ENCODE data around the gene TCF7L2.

TCF7L2 gene

GRCh38 chr10:112938808-112939482, 11.1 kb upstream of the TCF7L2 start:
- Histone ChIP-seq H3K36me3 (ENCODE audit: low read length) (no peaks in the 10 kb centered on the region), H3K79me2 (ENCODE audit: insufficient read depth, low read length) (no peaks in the 10 kb centered on the region), H3K4me2 (ENCODE audit: low read depth, low read length, poor library complexity, severe bottlenecking) (no peak overlapping the region), H3F3A (ENCODE audit: insufficient read depth) (no peaks in the 10 kb centered on the region), H2AFZ (ENCODE audit: low read depth, low read length, severe bottlenecking) (no peak overlapping the region), H3K4me3 (ENCODE audit: insufficient read depth, low read length, poor library complexity, severe bottlenecking) (no peak overlapping the region), H3K27me3 (ENCODE audit: low read length) (no peaks in the 10 kb centered on the region), H4K20me1 (ENCODE audit: low read depth, low read length) (no peaks in the 10 kb centered on the region), H3K27ac (ENCODE audit: low read depth, low read length) (no peak overlapping the region), H3K9me3 (ENCODE audit: insufficient read depth, low read length) (no peaks in the 10 kb centered on the region), H3K9ac (ENCODE audit: low read length) (no peak overlapping the region), H3K9me2 (replicated peaks; ENCODE audit: insufficient read depth, low read length) (no peaks in the 10 kb centered on the region)
- TF ChIP-seq CTCF (IDR thresholded peaks at IDR 0.05; ENCODE audit: insufficient read depth, low read length, poor library complexity, severe bottlenecking) (no peak), EZH2phosphoT487 (conservative IDR thresholded peaks at IDR 0.05; ENCODE audit: low read length) (no peak)

- TF ChIP-seq CTCF (IDR thresholded peaks at IDR 0.05; ENCODE audit: insufficient read depth, low read length, poor library complexity, severe bottlenecking) (no peak), EZH2phosphoT487 (conservative IDR thresholded peaks at IDR 0.05; ENCODE audit: low read length) (no peak)
- Histone ChIP-seq H3K4me2 (ENCODE audit: low read depth, low read length, poor library complexity, severe bottlenecking) (no peak overlapping the region), H3K9me2 (replicated peaks; ENCODE audit: insufficient read depth, low read length) (no peaks in the 10 kb centered on the region), H3K27me3 (ENCODE audit: low read length) (no peaks in the 10 kb centered on the region), H4K20me1 (ENCODE audit: low read depth, low read length) (no peaks in the 10 kb centered on the region), H3K9ac (ENCODE audit: low read length) (no peak overlapping the region), H3K4me3 (ENCODE audit: insufficient read depth, low read length, poor library complexity, severe bottlenecking) (no peak overlapping the region), H3K79me2 (ENCODE audit: insufficient read depth, low read length) (no peaks in the 10 kb centered on the region), H3K9me3 (ENCODE audit: insufficient read depth, low read length) (no peaks in the 10 kb centered on the region), H3K36me3 (ENCODE audit: low read length) (no peaks in the 10 kb centered on the region), H3K27ac (ENCODE audit: low read depth, low read length) (no peak overlapping the region), H2AFZ (ENCODE audit: low read depth, low read length, severe bottlenecking) (no peak overlapping the region), H3F3A (ENCODE audit: insufficient read depth) (0 out of 2 replicates have a peak, but pooled peaks cover 4% of the 10 kb centered on the region)
These were observed 4.2 kb upstream of the TCF7L2 start for GRCh38 chr10:112945811-112946210.

GRCh38 chr10:112946649-112947048, 3.4 kb upstream of the TCF7L2 start:
- no peaks in the 10 kb centered on the region for H3K27me3 ChIP-seq (ENCODE audit: low read length)
- H3K4me3 ChIP-seq (ENCODE audit: insufficient read depth, low read length, poor library complexity, severe bottlenecking), result no peak overlapping the region
- no peak overlapping the region for H2AFZ ChIP-seq (ENCODE audit: low read depth, low read length, severe bottlenecking)
- no peaks in the 10 kb centered on the region for H3K9me3 ChIP-seq (ENCODE audit: insufficient read depth, low read length)
- no peaks in the 10 kb centered on the region for H4K20me1 ChIP-seq (ENCODE audit: low read depth, low read length)
- 0 out of 2 replicates have a peak, but pooled peaks cover 4% of the 10 kb centered on the region for H3F3A ChIP-seq (ENCODE audit: insufficient read depth)
- H3K79me2 ChIP-seq (ENCODE audit: insufficient read depth, low read length), result no peaks in the 10 kb centered on the region
- no peak overlapping the region for H3K9ac ChIP-seq (ENCODE audit: low read length)
- H3K27ac ChIP-seq (ENCODE audit: low read depth, low read length), result no peak overlapping the region
- no peaks in the 10 kb centered on the region for H3K9me2 ChIP-seq (replicated peaks; ENCODE audit: insufficient read depth, low read length)
- no peak overlapping the region for H3K4me2 ChIP-seq (ENCODE audit: low read depth, low read length, poor library complexity, severe bottlenecking)
- no peaks in the 10 kb centered on the region for H3K36me3 ChIP-seq (ENCODE audit: low read length)
- no peak for TF ChIP-seq CTCF (IDR thresholded peaks at IDR 0.05; ENCODE audit: insufficient read depth, low read length, poor library complexity, severe bottlenecking)
- no peak for TF ChIP-seq EZH2phosphoT487 (conservative IDR thresholded peaks at IDR 0.05; ENCODE audit: low read length)

Data from SU-DHL-6 (cell line).